SHP77 (cell line): ENCODE measurements around the gene FNIP2.

ENCODE experiments used
- DNase-seq, 2 experiments: peaks; one replicate each; lab custom pipeline; 2025; lab: John Stamatoyannopoulos, UW

The FNIP2 gene

GRCh38 chr4:158837527-158838141, 68.8 kb downstream of the FNIP2 start:
- no peak for DNase-seq

DNA sequence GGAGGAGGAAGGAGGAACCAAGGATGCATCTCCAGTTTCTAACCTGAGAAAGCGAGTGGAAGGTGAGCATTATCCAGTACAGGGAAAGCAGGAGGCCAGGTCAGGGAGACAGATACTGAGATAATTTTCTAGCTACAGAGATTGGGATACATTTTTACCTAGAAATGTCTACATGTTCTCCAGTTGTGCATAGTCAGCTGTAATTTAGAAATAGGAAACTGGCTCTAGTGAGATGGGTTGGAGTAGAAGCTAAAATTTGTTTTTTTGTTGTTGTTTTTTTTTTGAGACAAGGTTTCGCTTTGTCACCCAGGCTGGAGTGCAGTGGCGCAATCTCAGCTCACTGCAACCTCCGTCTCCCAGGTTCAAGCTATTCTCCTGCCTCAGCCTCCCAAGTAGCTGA, 71.3 kb downstream of the FNIP2 start:
- no peak for DNase-seq

- DNase-seq: no peak
Measured at GRCh38 chr4:158841540-158841939, 72.7 kb downstream of the FNIP2 start.

GRCh38 chr4:158845311-158846041, 76.7 kb downstream of the FNIP2 start:
- no peak for DNase-seq

GRCh38 chr4:158847535-158847934, 78.7 kb downstream of the FNIP2 start:
- no peak for DNase-seq

DNA sequence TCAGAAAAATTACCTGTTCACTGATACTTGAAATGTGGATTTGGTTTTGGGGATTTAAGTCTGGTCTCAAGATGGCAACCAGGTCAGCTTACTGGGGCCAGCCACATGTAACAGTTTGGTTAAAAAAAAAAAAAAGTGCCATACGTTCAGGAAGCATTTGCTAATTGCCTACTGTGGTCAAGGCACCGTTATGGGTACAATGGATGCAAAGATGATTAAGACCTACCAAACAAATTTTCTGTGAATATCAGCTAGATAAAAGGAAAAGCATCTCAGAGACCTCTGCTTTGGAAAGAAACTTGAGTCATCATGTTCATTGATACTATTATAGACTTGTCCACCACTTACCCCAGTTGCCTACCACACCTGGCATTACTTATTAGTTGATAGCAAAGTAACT, 80.9 kb downstream of the FNIP2 start:
- DNase-seq: no peak

GRCh38 chr4:158850371-158850770, 81.5 kb downstream of the FNIP2 start:
- no peak for DNase-seq

GRCh38 chr4:158850800-158851644, 82.2 kb downstream of the FNIP2 start:
- no peak for DNase-seq

- no peak for DNase-seq
Measured at GRCh38 chr4:158854236-158854635, 85.4 kb downstream of the FNIP2 start.

GRCh38 chr4:158856852-158857251, 88.0 kb downstream of the FNIP2 start:
- DNase-seq: no peak

GRCh38 chr4:158857951-158858350, 89.1 kb downstream of the FNIP2 start:
- no peak for DNase-seq

DNA sequence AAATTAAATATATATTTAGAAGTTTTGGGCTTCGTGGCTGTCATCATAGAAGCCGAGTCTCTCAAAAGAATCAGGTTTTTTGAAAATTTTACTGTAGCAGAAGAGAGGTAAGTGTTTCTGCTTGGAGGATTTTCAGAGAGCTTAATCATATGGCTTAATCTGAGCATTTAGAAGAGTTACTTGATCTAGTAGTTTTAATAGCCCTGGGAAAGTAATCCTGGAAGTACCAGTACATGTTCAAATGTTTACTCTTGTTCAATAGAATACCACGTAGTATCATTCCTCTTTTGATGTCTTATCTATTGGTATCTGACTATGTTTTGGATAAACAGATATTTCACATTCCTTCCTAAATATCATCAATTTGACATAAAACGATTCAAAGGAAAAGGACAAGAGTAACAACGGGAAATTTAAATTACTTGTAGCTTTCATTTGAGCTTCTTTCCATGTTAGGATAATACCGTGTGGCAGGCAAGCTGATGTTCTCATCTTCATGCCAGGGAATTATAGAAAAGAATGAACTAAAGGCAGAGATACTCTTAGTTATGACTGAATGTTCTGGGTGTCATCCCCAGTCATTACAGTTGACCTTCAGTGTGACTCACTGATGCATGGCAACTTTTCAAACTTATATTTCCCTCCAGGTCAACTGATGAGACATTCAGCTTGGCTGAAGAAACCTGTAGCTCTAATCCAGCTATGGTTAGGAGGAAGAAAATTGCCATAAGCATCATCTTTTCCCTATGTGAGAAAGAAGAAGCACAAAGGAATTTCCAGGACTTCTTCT, 89.8 kb downstream of the FNIP2 start:
- DNase-seq: no peak

GRCh38 chr4:158859661-158860060, 90.8 kb downstream of the FNIP2 start:
- no peak for DNase-seq

DNA sequence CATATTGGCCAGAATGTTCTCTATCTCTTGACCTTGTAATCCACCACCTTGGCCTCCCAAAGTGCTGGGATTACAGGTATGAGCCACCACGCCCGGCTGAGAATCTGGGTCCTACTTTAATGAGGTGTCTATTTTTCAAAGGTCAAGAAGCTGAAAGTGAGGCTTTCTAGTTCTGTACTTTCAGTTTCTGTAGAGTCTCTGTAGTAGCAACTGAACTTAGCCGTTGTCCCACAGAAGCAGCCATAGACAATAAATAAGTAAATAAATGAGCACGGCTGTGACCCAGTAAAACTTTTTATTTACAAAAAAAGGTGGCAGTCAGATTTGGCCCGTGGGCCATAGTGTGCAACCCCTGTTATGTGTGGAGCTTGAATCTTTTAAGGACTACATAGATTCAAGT, 92.0 kb downstream of the FNIP2 start:
- no peak for DNase-seq

DNA sequence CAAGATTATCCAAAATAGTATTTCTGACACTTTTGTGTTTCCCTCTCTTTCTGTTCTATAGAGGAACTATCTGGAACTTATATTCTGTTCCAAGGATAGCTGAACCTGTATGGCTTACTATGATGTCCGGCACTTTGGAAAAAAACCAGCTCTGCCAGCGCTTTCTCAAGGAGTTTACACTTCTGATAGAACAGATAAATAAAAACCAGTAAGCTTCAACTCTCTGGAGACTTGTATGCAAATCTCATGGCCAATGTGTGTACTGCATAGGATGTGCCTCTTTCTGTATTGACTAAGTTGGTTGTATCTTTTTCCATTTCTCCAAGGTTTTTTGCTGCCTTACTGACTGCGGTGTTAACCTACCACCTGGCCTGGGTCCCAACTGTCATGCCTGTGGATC, 92.5 kb downstream of the FNIP2 start:
- no peak for DNase-seq

DNA sequence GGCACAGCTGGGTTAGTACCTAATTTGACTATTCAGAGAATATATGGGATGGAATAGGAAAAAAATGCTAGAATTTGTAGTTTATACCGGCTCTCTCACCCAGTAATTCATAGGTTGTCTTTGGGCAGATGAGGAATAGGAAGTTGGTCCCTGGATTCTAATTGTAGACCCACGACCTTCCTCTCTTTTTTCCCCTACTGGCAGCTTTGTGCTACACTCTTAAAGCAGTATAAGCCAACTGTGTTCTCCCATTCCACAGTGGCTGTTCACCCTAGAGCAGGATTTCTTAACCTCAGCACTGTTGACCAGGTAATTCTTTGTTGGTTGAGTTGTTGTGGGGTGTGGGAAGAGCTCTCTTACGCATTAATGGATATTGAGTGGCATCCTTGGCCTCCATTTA, 92.9 kb downstream of the FNIP2 start:
- DNase-seq: no peak

GRCh38 chr4:158863296-158863695, 94.5 kb downstream of the FNIP2 start:
- no peak for DNase-seq

DNA sequence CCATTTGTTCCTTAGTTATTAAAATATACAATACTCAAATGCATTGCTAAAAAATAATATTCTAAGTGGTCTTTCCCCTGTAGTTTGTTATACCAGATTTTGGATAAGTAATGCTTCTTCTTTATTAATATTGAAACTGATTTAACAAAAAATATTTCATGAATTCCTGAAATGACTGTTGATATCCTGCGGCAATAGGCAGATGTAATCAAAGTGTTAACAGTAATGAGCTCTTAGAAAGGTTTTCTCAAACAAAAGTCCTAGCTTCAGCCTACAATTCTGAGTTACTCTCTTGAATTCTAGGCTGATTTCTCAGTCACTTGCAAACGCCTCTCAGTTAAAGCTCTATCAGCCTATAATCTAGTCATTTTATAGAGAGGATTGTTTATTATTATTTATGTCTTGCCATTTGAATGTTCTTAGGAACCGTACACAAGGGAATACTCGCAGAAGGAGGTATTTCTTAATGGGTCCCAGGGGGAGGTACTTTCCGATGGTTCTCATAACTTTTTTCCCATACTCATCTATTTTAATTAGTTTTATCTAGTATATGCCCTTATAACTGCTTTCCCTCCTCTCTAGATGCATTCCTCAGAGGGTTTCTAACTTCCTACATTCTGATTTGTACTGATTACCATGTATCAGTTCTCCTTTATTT, 96.8 kb downstream of the FNIP2 start:
- DNase-seq: no peak

- no peak for DNase-seq
Measured at GRCh38 chr4:158869001-158869400, 100.2 kb downstream of the FNIP2 start.

DNA sequence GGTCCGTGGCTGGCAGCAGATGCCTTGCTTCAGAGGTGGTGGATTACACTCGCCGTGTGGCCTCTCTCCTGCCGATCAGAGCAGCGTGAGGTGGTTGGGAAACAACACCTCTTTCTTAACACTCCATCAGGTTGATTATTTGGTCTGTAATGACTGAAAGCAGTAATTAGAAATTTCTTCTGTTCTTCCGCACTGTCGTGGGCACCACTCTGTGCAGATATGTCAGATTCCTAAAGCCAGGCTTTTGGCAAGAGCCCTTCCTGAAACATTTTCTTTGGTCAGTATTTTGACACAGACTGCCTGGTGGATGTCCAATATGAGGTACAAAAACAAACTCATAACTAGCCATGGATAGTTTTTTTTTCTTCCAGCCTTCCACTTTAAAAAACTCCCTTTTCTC, 100.9 kb downstream of the FNIP2 start:
- no peak for DNase-seq

DNA sequence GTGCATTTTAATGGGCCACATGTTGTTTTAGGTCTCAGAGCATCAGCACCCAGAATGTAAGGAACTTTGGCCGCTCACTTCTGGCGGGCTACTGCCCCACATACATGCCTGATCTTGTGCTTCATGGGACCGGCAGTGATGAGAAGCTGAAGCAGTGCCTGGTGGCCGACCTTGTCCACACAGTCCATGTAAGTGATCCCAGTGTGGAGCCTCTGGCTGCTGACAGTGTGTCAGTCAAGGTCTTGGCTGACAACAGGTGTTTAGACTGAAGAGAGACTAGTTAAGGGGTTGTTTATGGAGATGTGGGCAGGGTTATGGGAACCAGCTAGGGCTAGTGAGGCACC, 101.4 kb downstream of the FNIP2 start:
- DNase-seq: no peak
